Measurements from ENCODE around the gene OAF. TPM values are rescaled to one million over a fixed set of nuclear protein-coding genes. Genes with fewer than 3 reads are reported as not detected.

Gene OAF
- polyA plus RNA-seq, 2 of the 4 experiments (the other 2 are of a cell fraction) = 3.0 to 3.8 TPM

DNA sequence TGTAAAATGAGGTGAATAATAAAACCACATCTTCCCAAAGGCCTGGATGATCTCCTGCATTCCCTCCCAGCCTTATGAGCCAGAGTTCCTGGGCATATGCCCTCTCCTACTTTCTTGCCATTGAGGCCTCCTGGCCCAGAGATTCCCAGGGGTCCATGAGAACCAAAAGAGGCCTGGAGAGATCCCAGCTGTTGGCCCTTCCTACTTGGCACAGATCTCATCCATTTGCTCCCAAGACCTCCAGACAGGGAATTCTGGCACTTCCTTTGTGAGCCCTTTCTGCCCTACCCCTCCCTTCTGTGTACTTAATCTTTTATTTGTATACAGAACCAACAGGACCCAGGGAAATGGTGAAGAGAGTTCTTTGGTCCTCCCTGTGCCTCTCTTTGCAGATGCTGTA is 50.5 kb downstream of the OAF start:
- DNase-seq (ENCODE audit: low read depth in 1 of 2, low spot score in 1 of 2) (no peak), ATAC-seq (no peak), FAIRE-seq (no peak)
- TF ChIP-seq HEYL (CRISPR knock-in tag; IDR thresholded peaks at IDR 0.05) (no peak), FOXS1 (CRISPR knock-in tag; IDR thresholded peaks at IDR 0.05) (no peak), ZNF302 (CRISPR knock-in tag; IDR thresholded peaks at IDR 0.05) (no peak)
- TF ChIP-seq, protein P1, sequence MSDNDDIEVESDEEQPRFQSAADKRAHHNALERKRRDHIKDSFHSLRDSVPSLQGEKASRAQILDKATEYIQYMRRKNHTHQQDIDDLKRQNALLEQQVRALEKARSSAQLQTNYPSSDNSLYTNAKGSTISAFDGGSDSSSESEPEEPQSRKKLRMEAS (IDR thresholded peaks at IDR 0.05) = no peak
- TF ChIP-seq, protein P2, sequence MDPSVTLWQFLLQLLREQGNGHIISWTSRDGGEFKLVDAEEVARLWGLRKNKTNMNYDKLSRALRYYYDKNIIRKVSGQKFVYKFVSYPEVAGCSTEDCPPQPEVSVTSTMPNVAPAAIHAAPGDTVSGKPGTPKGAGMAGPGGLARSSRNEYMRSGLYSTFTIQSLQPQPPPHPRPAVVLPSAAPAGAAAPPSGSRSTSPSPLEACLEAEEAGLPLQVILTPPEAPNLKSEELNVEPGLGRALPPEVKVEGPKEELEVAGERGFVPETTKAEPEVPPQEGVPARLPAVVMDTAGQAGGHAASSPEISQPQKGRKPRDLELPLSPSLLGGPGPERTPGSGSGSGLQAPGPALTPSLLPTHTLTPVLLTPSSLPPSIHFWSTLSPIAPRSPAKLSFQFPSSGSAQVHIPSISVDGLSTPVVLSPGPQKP (IDR thresholded peaks at IDR 0.05; ENCODE audit: low read depth, low read length) = no peak
- TF ChIP-seq, protein P3, sequence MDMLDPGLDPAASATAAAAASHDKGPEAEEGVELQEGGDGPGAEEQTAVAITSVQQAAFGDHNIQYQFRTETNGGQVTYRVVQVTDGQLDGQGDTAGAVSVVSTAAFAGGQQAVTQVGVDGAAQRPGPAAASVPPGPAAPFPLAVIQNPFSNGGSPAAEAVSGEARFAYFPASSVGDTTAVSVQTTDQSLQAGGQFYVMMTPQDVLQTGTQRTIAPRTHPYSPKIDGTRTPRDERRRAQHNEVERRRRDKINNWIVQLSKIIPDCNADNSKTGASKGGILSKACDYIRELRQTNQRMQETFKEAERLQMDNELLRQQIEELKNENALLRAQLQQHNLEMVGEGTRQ (IDR thresholded peaks at IDR 0.05) = no peak
- Histone ChIP-seq H3K4me3 (no peak overlapping the region), H3K27ac (no peak overlapping the region), H3K4me2 (no peak overlapping the region), H3K4me1 (no peaks in the 10 kb centered on the region), H3K9me3 (no peaks in the 10 kb centered on the region)
- CTCF ChIA-PET = no interaction called here
- POLR2A ChIA-PET = no interaction called here

DNA sequence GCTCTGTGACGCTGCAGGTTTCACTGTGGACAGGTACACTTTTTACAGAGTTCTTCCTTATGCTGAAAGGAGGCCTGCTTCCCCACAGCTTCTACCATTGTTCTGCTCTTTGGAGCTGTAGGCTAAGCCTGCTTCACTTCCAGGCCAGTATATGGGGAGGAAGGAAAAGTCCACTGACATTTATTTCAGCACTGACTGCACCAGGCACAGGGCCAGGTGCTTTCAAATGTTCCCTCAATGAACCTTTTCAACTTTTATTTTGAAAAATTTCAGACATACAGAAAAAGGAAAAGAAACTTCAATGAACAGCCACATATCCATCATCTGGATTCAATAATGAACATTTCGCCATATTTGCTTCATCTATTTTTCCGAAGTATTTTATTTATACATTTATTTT is 51.1 kb downstream of the OAF start:
- Histone ChIP-seq H3K4me3 (no peak overlapping the region), H3K27ac (no peak overlapping the region), H3K9me3 (no peaks in the 10 kb centered on the region), H3K4me1 (no peaks in the 10 kb centered on the region), H3K4me2 (no peak overlapping the region)
- DNase-seq (ENCODE audit: low read depth in 1 of 2, low spot score in 1 of 2) = no peak
- no peak for ATAC-seq
- ChIA-PET CTCF (no interaction called here), POLR2A (no interaction called here)
- TF ChIP-seq EP300 (IDR thresholded peaks at IDR 0.05) (no peak), NFE2L2 (conservative IDR thresholded peaks at IDR 0.05; ENCODE audit: low read length) (no peak), RFX5 (IDR thresholded peaks at IDR 0.05) (no peak), RCOR1 (IDR thresholded peaks at IDR 0.05; ENCODE audit: low read depth, low read length) (no peak), ZFP36 (IDR thresholded peaks at IDR 0.05; ENCODE audit: borderline replicate concordance, partially characterized antibody) (no peak), JUNB (IDR thresholded peaks at IDR 0.05) (no peak), RARB (CRISPR knock-in tag; IDR thresholded peaks at IDR 0.05) (no peak), CBX2 (IDR thresholded peaks at IDR 0.05; ENCODE audit: borderline replicate concordance, low read depth) (no peak), FOXS1 (CRISPR knock-in tag; IDR thresholded peaks at IDR 0.05) (no peak)
- TF ChIP-seq, protein P4, sequence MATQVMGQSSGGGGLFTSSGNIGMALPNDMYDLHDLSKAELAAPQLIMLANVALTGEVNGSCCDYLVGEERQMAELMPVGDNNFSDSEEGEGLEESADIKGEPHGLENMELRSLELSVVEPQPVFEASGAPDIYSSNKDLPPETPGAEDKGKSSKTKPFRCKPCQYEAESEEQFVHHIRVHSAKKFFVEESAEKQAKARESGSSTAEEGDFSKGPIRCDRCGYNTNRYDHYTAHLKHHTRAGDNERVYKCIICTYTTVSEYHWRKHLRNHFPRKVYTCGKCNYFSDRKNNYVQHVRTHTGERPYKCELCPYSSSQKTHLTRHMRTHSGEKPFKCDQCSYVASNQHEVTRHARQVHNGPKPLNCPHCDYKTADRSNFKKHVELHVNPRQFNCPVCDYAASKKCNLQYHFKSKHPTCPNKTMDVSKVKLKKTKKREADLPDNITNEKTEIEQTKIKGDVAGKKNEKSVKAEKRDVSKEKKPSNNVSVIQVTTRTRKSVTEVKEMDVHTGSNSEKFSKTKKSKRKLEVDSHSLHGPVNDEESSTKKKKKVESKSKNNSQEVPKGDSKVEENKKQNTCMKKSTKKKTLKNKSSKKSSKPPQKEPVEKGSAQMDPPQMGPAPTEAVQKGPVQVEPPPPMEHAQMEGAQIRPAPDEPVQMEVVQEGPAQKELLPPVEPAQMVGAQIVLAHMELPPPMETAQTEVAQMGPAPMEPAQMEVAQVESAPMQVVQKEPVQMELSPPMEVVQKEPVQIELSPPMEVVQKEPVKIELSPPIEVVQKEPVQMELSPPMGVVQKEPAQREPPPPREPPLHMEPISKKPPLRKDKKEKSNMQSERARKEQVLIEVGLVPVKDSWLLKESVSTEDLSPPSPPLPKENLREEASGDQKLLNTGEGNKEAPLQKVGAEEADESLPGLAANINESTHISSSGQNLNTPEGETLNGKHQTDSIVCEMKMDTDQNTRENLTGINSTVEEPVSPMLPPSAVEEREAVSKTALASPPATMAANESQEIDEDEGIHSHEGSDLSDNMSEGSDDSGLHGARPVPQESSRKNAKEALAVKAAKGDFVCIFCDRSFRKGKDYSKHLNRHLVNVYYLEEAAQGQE (IDR thresholded peaks at IDR 0.05) = no peak
- TF ChIP-seq, protein P3 (IDR thresholded peaks at IDR 0.05) = no peak
- TF ChIP-seq, protein P5, sequence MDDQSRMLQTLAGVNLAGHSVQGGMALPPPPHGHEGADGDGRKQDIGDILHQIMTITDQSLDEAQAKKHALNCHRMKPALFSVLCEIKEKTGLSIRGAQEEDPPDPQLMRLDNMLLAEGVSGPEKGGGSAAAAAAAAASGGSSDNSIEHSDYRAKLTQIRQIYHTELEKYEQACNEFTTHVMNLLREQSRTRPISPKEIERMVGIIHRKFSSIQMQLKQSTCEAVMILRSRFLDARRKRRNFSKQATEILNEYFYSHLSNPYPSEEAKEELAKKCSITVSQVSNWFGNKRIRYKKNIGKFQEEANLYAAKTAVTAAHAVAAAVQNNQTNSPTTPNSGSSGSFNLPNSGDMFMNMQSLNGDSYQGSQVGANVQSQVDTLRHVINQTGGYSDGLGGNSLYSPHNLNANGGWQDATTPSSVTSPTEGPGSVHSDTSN (IDR thresholded peaks at IDR 0.05) = no peak
- no peak for FAIRE-seq
- WGBS (ENCODE audit: missing lambda C conversion rate) = 75% methylated on average over 3 of the region's 3 CpGs

All from A549 (cell line).